NCI-H460 (cell line): Measurements from ENCODE around the gene SLC26A2. TPM values are rescaled to one million over a fixed set of nuclear protein-coding genes. Genes with fewer than 3 reads are reported as not detected.

Source experiments
- DNase-seq: peaks from one replicate; pipeline ENCODE4 v3.0.0-alpha.2; 2016; ENCODE audit warnings: low read depth; ENCODE audit errors: extremely low read depth
- total RNA-seq: library from RNA; depleted of rRNA; stranded (reverse); fragments of >200 nt; shearing (Covaris generic); gene quantifications from 2 replicates; pipeline ENCODE4 v1.2.3, GENCODE V29; 2014

The SLC26A2 gene
- total RNA-seq, 1 experiment from 2014 or later: 29.5 TPM

GRCh38 chr5:149959406-149960236 is 937 bp upstream of the SLC26A2 start:
- DNase-seq: peak; percentile 86

- no peak for DNase-seq
Observed at GRCh38 chr5:149961186-149961685, 678 bp downstream of the SLC26A2 start.

- DNase-seq: no peak
Observed at GRCh38 chr5:149961957-149962409, 1.4 kb downstream of the SLC26A2 start.

- no peak for DNase-seq
Observed at GRCh38 chr5:149962601-149963300, 2.2 kb downstream of the SLC26A2 start.

GRCh38 chr5:149963729-149964128 is 3.2 kb downstream of the SLC26A2 start:
- DNase-seq: no peak

GRCh38 chr5:149966946-149967345 is 6.4 kb downstream of the SLC26A2 start:
- DNase-seq: no peak

GRCh38 chr5:149969181-149969930 is 8.8 kb downstream of the SLC26A2 start:
- DNase-seq: no peak

- no peak for DNase-seq
Observed at GRCh38 chr5:149975409-149975808, 14.9 kb downstream of the SLC26A2 start.

GRCh38 chr5:149979896-149980295 is 19.3 kb downstream of the SLC26A2 start:
- DNase-seq: no peak

- DNase-seq: no peak
Observed at GRCh38 chr5:149981206-149981605, 20.6 kb downstream of the SLC26A2 start.

- no peak for DNase-seq
Observed at GRCh38 chr5:149982505-149982904, 21.9 kb downstream of the SLC26A2 start.

GRCh38 chr5:149988126-149988525 is 27.6 kb downstream of the SLC26A2 start:
- DNase-seq: no peak

- DNase-seq: peak; percentile 79
Observed at GRCh38 chr5:149990518-149991376, 30.2 kb downstream of the SLC26A2 start.

- no peak for DNase-seq
Observed at GRCh38 chr5:149993471-149993870, 32.9 kb downstream of the SLC26A2 start.

- no peak for DNase-seq
Observed at GRCh38 chr5:149995385-149996204, 35.0 kb downstream of the SLC26A2 start.

- DNase-seq: no peak
Observed at GRCh38 chr5:149996205-149996890, 35.8 kb downstream of the SLC26A2 start.

- DNase-seq: no peak
Observed at GRCh38 chr5:149998281-149998680, 37.7 kb downstream of the SLC26A2 start.

- no peak for DNase-seq
Observed at GRCh38 chr5:149999359-149999758, 38.8 kb downstream of the SLC26A2 start.

- no peak for DNase-seq
Observed at GRCh38 chr5:149999866-150000255, 39.3 kb downstream of the SLC26A2 start.
